T-cell (primary cell): ENCODE results near the gene ARL6IP1. TPM values are rescaled to one million over a fixed set of nuclear protein-coding genes. Genes with fewer than 3 reads are reported as not detected.

Source experiments
- ATAC-seq, 4 experiments: fragments of 200-7000 bp in 3 of 4; fragments of 150-1000 bp in 1 of 4; cut with Tn5 transposase; replicated peaks in 1 of 4; 1 replicate in 3 of 4; 2 replicates in 1 of 4; pipeline ENCODE4 v1.10.0; 2021; ENCODE audit warnings: moderate library complexity in 3 of 4, mild to moderate bottlenecking in 2 of 4, moderate number of reproducible peaks in 1 of 4
- CTCF ChIA-PET, 2 donors: fragments of 300-600 bp; sonication (Branson Sonifier 250); formaldehyde crosslinking; loops; one replicate each; lab custom pipeline; 2022; ENCODE audit warnings: antibody characterized with exemption in 2 of 2; lab: Charles Lee
- POLR2A ChIA-PET, 2 donors: fragments of 300-600 bp; sonication (Branson Sonifier 250); formaldehyde crosslinking; loops; one replicate each; lab custom pipeline; 2022; ENCODE audit warnings: antibody characterized with exemption in 2 of 2; lab: Charles Lee
- DNase-seq, 35 experiments: peaks; one replicate each; pipeline versions ENCODE4 v3.0.0 to v3.0.0-alpha.2; 2013 to 2023
- H3K27ac ChIP-seq: one replicate; pipeline ENCODE4 v1.5.1; 2013; ENCODE audit warnings: low read length
- H3K27me3 ChIP-seq, 2 experiments: replicated peaks in 1 of 2; 1 replicate in 1 of 2; 2 replicates in 1 of 2; pipeline versions ENCODE4 v1.6.1 to v1.7.0; 2013; ENCODE audit warnings: low read length in 1 of 2, mixed read lengths in 1 of 2; ENCODE audit not compliant: control insufficient read depth in 2 of 2, insufficient read depth in 2 of 2; ENCODE audit errors: extremely low read depth in 1 of 2
- H3K36me3 ChIP-seq, 2 donors: 1 replicate in 1 of 2; 2 replicates in 1 of 2; pipeline versions ENCODE4 v1.6.1 to v1.7.0; 2013; ENCODE audit warnings: low read length in 1 of 2; ENCODE audit not compliant: control insufficient read depth in 2 of 2, insufficient read depth in 1 of 2; ENCODE audit errors: extremely low read depth in 1 of 2
- H3K4me1 ChIP-seq, 2 experiments: 1 replicate in 1 of 2; 2 replicates in 1 of 2; pipeline versions ENCODE4 v1.6.1 to v1.7.0; 2013; ENCODE audit warnings: low read length in 2 of 2, mixed read lengths in 1 of 2; ENCODE audit not compliant: insufficient read depth in 2 of 2, control insufficient read depth in 1 of 2; ENCODE audit errors: extremely low read depth in 1 of 2
- H3K4me3 ChIP-seq, 2 donors: 1 replicate in 1 of 2; 2 replicates in 1 of 2; pipeline versions ENCODE4 v1.5.1 to v1.7.0; 2013; ENCODE audit warnings: mild to moderate bottlenecking in 2 of 2, low read length in 1 of 2, moderate library complexity in 1 of 2; ENCODE audit not compliant: control insufficient read depth in 1 of 2; ENCODE audit errors: extremely low read depth in 1 of 2
- H3K9me3 ChIP-seq: 2 replicates; pipeline ENCODE4 v1.7.0; 2013
- H3K27ac Mint-ChIP-seq, 2 donors: one replicate each; pipeline ENCODE4 v1.8.0; 2020 to 2021; ENCODE audit warnings: mild to moderate bottlenecking in 2 of 2, mixed read lengths in 2 of 2
- H3K27me3 Mint-ChIP-seq, 2 donors: one replicate each; pipeline ENCODE4 v1.8.0; 2021 to 2022; ENCODE audit warnings: mixed read lengths in 2 of 2
- H3K36me3 Mint-ChIP-seq: one replicate; pipeline ENCODE4 v1.8.0; 2021; ENCODE audit warnings: mixed read lengths
- H3K4me1 Mint-ChIP-seq, 3 donors: one replicate each; pipeline ENCODE4 v1.8.0; 2020 to 2022; ENCODE audit warnings: mixed read lengths in 3 of 3, mild to moderate bottlenecking in 1 of 3
- H3K4me3 Mint-ChIP-seq, 3 donors: one replicate each; pipeline ENCODE4 v1.8.0; 2020 to 2022; ENCODE audit warnings: mild to moderate bottlenecking in 3 of 3, mixed read lengths in 3 of 3, moderate library complexity in 3 of 3
- H3K9me3 Mint-ChIP-seq, 3 donors: one replicate each; pipeline ENCODE4 v1.8.0; 2020 to 2022; ENCODE audit warnings: mixed read lengths in 3 of 3
- WGBS: methylation state at CpG from one replicate; pipeline ENCODE4 v1.1.5; 2013; ENCODE audit warnings: missing lambda C conversion rate; ENCODE audit not compliant: insufficient coverage; 5-methylcytosine and 5-hydroxymethylcytosine counted together
- total RNA-seq, 35 experiments: library from RNA in 6 of 35; stranded (reverse) in 6 of 35; fragments of 120-200 nt in 1 of 35; gene quantifications; one replicate each; pipeline versions ENCODE4 v1.2.1 to v1.2.4 and lab custom pipeline; 2013 to 2026

Gene ARL6IP1
- total RNA-seq, 5 donors from 2014 or later (not counting 1 experiment from before 2014, with no cell fraction given), result 78.8 to 122 (median 89.5) TPM

DNA sequence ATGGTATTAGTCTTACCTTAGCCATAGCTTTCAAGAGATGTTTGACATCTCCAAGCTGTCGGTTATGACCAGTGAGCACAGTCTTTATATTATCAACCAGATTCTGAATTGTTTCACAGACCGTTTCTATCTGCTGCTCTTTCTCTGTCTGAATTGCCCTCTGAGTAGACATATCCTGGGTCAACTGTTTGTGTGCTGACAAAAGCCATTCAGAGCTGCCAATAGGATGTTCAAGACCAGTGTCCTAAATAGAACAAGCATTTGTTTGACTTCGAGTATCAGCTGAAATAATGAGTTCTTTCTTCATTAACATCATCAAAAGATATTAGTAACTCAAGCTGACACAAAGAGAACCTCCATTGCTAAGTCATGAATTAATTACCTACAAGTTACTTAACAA lies 14.9 kb upstream of the ARL6IP1 start:
- peaks cover 35% of the 10 kb centered on the region for H3K36me3 Mint-ChIP-seq
- H3K27me3 ChIP-seq, result no peaks in the 10 kb centered on the region
- ATAC-seq (no peak), DNase-seq (no peak)
- no peaks in the 10 kb centered on the region for H3K27me3 Mint-ChIP-seq
- H3K4me3 ChIP-seq, result no peak overlapping the region
- no peak overlapping the region for H3K27ac ChIP-seq
- 100% methylated on average over 1 of the region's 3 CpGs for WGBS
- ChIA-PET CTCF (interaction anchor here in 1 of 2 donors (0.9 to 2.5 kb wide), 2 partner anchors 11 to 14 kb away, joined by 4 to 20 read pairs; partner anchors contain the start of gene ARL6IP1), POLR2A (interaction anchor here (0.6 to 1.1 kb wide), 3 partner anchors 15 to 1338 kb away, joined by 3 to 17 read pairs (median 4); partner anchors contain the start of gene ARL6IP1 (in 1 of the 2))
- no peak overlapping the region for H3K4me3 Mint-ChIP-seq
- peaks cover 6 to 59% of the 10 kb centered on the region in 2 donors for H3K36me3 ChIP-seq
- no peaks in the 10 kb centered on the region for H3K9me3 ChIP-seq
- H3K9me3 Mint-ChIP-seq, result no peaks in the 10 kb centered on the region
- H3K4me1 Mint-ChIP-seq, result peaks cover 14 to 15% (median 15%) of the 10 kb centered on the region in 3 donors
- peak overlapping the region in 1 of 2 donors; percentile 22 for H3K27ac Mint-ChIP-seq
- peaks cover 0 to 9% of the 10 kb centered on the region in 2 experiments for H3K4me1 ChIP-seq

DNA sequence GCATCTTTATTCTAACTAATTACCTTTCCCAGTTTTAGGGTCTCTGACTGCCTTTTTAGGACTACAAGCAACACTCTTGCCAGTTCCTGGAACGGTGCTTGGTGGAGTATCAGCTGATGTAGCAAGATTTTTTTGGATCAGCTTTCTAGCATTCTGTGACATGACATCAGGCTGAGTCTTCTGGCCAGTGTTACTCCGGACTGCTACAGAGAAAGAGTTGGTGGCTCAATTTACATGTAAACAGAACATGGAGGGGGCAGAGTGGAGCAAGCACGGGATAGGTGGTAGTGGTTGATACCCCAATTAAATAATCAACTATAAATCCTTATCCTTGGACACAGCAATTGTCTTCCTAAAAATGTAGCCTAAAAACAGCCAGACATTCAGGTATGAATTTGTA lies 10.6 kb upstream of the ARL6IP1 start:
- no peak overlapping the region for H3K4me3 ChIP-seq
- H3K36me3 Mint-ChIP-seq, result peaks cover 47% of the 10 kb centered on the region
- ChIA-PET CTCF (no interaction called here), POLR2A (no interaction called here)
- DNase-seq, result no peak
- no peaks in the 10 kb centered on the region for H3K9me3 Mint-ChIP-seq
- H3K27ac ChIP-seq, result no peak overlapping the region
- H3K4me3 Mint-ChIP-seq, result no peak overlapping the region
- no peak overlapping the region for H3K27ac Mint-ChIP-seq
- no peaks in the 10 kb centered on the region for H3K9me3 ChIP-seq
- H3K27me3 ChIP-seq, result no peaks in the 10 kb centered on the region
- 100% methylated on average over 1 of the region's 3 CpGs for WGBS
- H3K27me3 Mint-ChIP-seq, result no peaks in the 10 kb centered on the region
- H3K4me1 ChIP-seq, result no peaks in the 10 kb centered on the region
- H3K4me1 Mint-ChIP-seq, result no peaks in the 10 kb centered on the region
- peaks cover 10 to 70% of the 10 kb centered on the region in 2 donors for H3K36me3 ChIP-seq
- ATAC-seq, result no peak

DNA sequence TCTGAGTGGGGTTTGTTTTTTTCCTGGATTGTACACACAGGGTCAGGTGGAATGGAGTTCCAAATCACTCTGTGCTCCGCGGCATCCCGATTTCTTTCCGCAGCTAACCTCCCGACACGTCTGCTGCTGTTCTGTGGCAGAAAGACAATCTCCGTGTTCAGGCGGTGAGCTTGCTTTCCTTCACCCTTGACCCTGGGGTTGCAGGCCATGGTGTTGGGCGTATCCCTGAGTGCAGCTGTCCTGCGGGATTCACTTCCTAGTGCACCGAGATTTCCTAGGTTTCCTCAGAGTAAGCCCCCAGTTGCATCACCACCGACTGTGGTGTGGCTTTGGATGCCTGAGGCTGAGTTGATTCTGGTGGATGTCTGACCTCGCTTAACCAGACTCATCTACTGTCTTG lies 7.8 kb upstream of the ARL6IP1 start:
- H3K4me1 Mint-ChIP-seq, result peaks cover 11 to 19% (median 18%) of the 10 kb centered on the region in 3 donors
- Histone ChIP-seq H3K27ac (no peak overlapping the region), H3K27me3 (no peaks in the 10 kb centered on the region), H3K9me3 (no peaks in the 10 kb centered on the region), H3K4me1 (peaks cover 2% of the 10 kb centered on the region in 2 experiments), H3K4me3 (no peak overlapping the region), H3K36me3 (peaks cover 10 to 44% of the 10 kb centered on the region in 2 donors)
- ATAC-seq, result no peak
- no peaks in the 10 kb centered on the region for H3K9me3 Mint-ChIP-seq
- ChIA-PET CTCF (no interaction called here), POLR2A (no interaction called here)
- peaks cover 48% of the 10 kb centered on the region for H3K36me3 Mint-ChIP-seq
- H3K27ac Mint-ChIP-seq, result no peak overlapping the region
- no peak for DNase-seq
- H3K27me3 Mint-ChIP-seq, result no peaks in the 10 kb centered on the region
- H3K4me3 Mint-ChIP-seq, result no peak overlapping the region
- WGBS, result 99% methylated on average over 10 of the region's 13 CpGs

DNA sequence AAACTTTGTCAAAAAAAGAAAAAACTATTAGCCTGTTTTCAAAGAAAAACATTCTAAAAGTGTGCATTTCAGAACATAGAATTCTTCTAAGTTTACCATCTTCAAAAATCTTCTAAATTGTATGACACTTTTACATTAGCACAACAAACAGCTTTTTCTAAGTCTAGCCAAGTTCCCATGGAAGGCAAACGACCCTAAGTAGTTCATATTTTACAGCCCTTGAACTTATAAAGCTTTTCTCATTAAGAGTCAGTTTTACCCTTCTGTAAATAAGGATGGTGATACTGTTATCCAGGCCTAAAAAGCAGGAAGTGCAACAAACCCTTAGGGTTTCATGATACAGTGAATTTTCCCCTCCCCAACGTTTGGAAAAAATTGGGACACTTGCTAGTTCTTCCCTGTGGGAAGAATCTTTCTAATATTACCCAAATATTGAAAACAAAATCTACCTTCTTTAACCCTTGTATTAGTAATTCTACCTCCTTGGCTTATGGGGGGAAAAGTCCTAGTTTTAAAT lies 4.0 kb upstream of the ARL6IP1 start:
- Mint-ChIP-seq H3K4me1 (peaks cover 39 to 47% (median 45%) of the 10 kb centered on the region in 3 donors), H3K9me3 (no peaks in the 10 kb centered on the region), H3K36me3 (peaks cover 24% of the 10 kb centered on the region), H3K27me3 (no peaks in the 10 kb centered on the region), H3K27ac (peak overlapping the region; percentile 87 to 91), H3K4me3 (no peak overlapping the region)
- no peak for DNase-seq
- H3K4me1 ChIP-seq, result peaks cover 10 to 25% of the 10 kb centered on the region in 2 experiments
- no CpG with 5 or more reads among the region's 2 CpGs for WGBS
- no peak overlapping the region for H3K4me3 ChIP-seq
- no peaks in the 10 kb centered on the region for H3K9me3 ChIP-seq
- H3K27me3 ChIP-seq, result no peaks in the 10 kb centered on the region
- ATAC-seq, result no peak
- CTCF ChIA-PET, result interaction anchor here in 1 of 2 donors (0.5 to 0.7 kb wide), 2 partner anchors 10 to 15 kb away, joined by 4 read pairs; partner anchors contain the start of gene RPS15A
- POLR2A ChIA-PET, result interaction anchor here (0.7 to 1.0 kb wide), 2 partner anchors 17 to 77 kb away, joined by 4 to 11 read pairs; no protein-coding TSS in a partner anchor
- H3K27ac ChIP-seq, result peak overlapping the region; percentile 37
- peaks cover 7 to 20% of the 10 kb centered on the region in 2 donors for H3K36me3 ChIP-seq

DNA sequence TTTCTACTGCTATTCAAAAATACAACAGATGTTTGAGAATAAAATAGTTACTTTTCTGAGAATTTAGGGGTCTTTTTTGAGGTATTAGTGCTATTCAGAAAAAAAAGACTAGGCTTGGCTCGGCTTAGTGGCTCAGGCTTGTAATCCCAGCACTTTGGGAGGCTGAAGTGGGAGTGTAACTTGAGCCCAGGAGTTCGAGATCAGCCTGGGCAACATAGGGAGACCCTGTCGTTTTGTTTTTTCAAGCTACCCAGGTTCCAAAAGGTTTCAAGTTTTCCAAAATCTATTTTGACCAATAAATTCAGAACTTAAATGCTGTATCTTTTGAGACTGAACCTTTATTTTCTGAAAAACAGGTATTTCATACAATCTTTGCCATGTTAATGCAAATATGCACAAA lies 3.2 kb upstream of the ARL6IP1 start:
- H3K4me1 Mint-ChIP-seq, result peaks cover 46 to 55% (median 52%) of the 10 kb centered on the region in 3 donors
- WGBS, result no CpG with 5 or more reads among the region's 3 CpGs

DNA sequence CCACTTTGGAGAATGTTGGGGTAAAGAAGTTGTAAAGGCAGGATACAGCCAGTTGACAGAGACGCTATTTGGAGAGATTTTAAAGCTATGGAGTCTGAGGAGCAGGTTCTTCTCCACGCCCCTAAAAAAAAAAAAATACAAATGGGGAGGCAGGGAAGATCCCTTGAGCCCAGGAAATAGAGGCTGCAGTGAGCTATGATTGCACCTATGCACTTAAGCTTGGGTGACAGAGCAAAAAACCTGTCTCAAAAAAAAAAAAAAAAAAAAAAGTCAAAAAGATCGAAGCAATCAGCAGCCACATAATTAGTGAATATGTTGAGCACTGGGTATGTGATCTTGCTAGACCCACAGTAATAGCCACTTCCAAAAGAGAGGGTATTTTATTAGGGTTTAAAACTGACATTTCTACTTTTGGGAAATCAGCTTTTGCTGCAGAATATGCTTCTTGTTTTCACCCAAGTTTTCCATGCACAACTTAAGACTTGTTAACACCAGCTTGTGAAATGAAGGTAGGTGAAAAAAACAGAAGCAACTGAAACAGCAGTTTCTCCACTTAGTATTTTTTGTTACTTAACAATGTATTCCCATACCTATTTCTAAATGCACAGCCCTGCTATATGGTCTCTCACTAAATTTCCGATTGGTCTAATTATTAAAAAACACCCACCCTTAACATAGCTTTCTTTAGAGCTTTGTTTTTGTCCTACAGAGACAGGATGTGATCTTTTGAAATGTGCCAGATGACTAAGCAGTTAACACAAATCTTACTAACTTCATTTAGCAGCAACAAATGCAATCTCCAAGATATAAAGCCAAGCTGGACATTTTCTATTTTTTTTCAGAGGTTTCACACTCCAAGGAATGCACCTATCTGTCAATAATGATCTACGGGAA lies 2.5 kb upstream of the ARL6IP1 start:
- ChIA-PET CTCF (interaction anchor here (0.5 to 3.4 kb wide), 6 partner anchors 9 to 261 kb away, joined by 3 to 20 read pairs (median 4); partner anchors contain the start of gene RPS15A (in 1 of the 2)), POLR2A (no interaction called here)
- Histone ChIP-seq H3K4me3 (no peak overlapping the region), H3K27me3 (no peaks in the 10 kb centered on the region), H3K4me1 (peaks cover 18 to 37% of the 10 kb centered on the region in 2 experiments), H3K36me3 (peaks cover under 1 to 5% of the 10 kb centered on the region in 2 donors), H3K9me3 (no peaks in the 10 kb centered on the region), H3K27ac (peak overlapping the region; percentile 37)
- ATAC-seq (no peak), DNase-seq (no peak)
- peak overlapping the region; percentile 87 to 91 for H3K27ac Mint-ChIP-seq
- H3K9me3 Mint-ChIP-seq, result no peaks in the 10 kb centered on the region
- peak overlapping the region; percentile 31 to 90 (median 46) for H3K4me3 Mint-ChIP-seq
- 0% methylated on average over 1 of the region's 5 CpGs for WGBS
- no peaks in the 10 kb centered on the region for H3K27me3 Mint-ChIP-seq
- peaks cover 14% of the 10 kb centered on the region for H3K36me3 Mint-ChIP-seq
- peaks cover 53 to 61% (median 58%) of the 10 kb centered on the region in 3 donors for H3K4me1 Mint-ChIP-seq

More for the DNA sequence above, 3.2 kb upstream of the ARL6IP1 start:
- Histone ChIP-seq H3K4me3 (no peak overlapping the region), H3K36me3 (peaks cover 7 to 13% of the 10 kb centered on the region in 2 donors), H3K27me3 (no peaks in the 10 kb centered on the region), H3K4me1 (peaks cover 15 to 33% of the 10 kb centered on the region in 2 experiments), H3K9me3 (no peaks in the 10 kb centered on the region), H3K27ac (peak overlapping the region; percentile 37)
- H3K27me3 Mint-ChIP-seq, result no peaks in the 10 kb centered on the region
- ChIA-PET CTCF (interaction anchor here in 1 of 2 donors (1.4 to 3.4 kb wide), 2 partner anchors 13 to 16 kb away, joined by 3 to 20 read pairs; no protein-coding TSS in a partner anchor), POLR2A (interaction anchor here in 1 of 2 donors (0.7 kb wide), 1 partner anchor 78 kb away, joined by 11 read pairs; no protein-coding TSS in a partner anchor)
- ATAC-seq (no peak), DNase-seq (no peak)
- no peaks in the 10 kb centered on the region for H3K9me3 Mint-ChIP-seq
- H3K4me3 Mint-ChIP-seq, result no peak overlapping the region
- H3K36me3 Mint-ChIP-seq, result peaks cover 21% of the 10 kb centered on the region
- peak overlapping the region; percentile 87 to 91 for H3K27ac Mint-ChIP-seq
